Retinal pigment epithelial cell (primary cell): ENCODE data around the gene SLC35F3.

ENCODE experiments used
- DNase-seq: peaks from one replicate; pipeline ENCODE4 v3.0.0-alpha.2; 2010; ENCODE audit warnings: low read depth
- H3K4me3 ChIP-seq: 2 replicates; pipeline ENCODE4 v1.5.1; 2011; ENCODE audit warnings: mild to moderate bottlenecking, low read length, control low read depth, moderate library complexity
- TF ChIP-seq, protein P1 (sequence below): conservative IDR thresholded peaks from 2 replicates; pipeline ENCODE4 v1.5.1; 2011; ENCODE audit warnings: low read depth, low read length, control low read depth, inconsistent platforms

Gene SLC35F3

DNA sequence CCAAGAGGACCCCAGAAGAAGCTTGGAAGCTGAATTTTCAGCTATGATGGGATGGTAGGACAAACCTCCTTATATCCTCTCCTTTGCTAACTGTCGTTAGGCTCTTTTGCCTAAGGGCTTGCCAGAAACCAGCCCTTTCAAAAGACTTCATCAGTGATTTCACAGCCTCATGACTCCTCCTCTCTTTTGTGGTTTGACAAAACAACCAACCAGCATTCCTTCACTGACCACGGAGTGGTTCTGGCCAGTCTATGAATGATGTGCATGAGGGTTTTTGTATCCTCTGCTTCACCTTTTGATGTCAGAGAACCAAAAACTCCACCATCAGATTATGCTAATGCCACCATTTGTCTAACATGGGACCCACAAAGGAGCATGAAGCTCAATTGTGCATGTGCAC, 351.9 kb downstream of the SLC35F3 start:
- TF ChIP-seq, protein P1, sequence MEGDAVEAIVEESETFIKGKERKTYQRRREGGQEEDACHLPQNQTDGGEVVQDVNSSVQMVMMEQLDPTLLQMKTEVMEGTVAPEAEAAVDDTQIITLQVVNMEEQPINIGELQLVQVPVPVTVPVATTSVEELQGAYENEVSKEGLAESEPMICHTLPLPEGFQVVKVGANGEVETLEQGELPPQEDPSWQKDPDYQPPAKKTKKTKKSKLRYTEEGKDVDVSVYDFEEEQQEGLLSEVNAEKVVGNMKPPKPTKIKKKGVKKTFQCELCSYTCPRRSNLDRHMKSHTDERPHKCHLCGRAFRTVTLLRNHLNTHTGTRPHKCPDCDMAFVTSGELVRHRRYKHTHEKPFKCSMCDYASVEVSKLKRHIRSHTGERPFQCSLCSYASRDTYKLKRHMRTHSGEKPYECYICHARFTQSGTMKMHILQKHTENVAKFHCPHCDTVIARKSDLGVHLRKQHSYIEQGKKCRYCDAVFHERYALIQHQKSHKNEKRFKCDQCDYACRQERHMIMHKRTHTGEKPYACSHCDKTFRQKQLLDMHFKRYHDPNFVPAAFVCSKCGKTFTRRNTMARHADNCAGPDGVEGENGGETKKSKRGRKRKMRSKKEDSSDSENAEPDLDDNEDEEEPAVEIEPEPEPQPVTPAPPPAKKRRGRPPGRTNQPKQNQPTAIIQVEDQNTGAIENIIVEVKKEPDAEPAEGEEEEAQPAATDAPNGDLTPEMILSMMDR = no peak
- H3K4me3 ChIP-seq = no peak overlapping the region
- DNase-seq = no peak

DNA sequence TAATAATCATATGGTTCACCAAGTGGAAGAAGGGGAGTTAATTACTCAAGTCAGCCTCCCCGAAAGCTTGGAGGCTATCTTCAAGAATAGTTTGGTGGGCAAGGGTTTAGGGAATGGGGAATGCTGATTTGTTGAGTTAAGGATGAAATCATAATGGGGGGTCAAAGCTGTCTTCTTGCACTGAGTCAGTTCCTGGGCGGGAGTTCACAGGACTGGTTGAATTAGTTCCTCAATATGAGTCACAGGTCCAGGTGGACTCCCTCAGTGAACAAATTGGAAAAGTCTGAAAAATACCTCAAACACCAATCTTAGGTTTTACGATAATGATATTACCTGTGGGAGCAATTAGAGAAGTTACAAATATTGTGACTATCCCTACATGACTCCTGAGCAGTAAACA, 353.6 kb downstream of the SLC35F3 start:
- TF ChIP-seq, protein P1 = no peak
- no peak overlapping the region for H3K4me3 ChIP-seq
- no peak for DNase-seq

DNA sequence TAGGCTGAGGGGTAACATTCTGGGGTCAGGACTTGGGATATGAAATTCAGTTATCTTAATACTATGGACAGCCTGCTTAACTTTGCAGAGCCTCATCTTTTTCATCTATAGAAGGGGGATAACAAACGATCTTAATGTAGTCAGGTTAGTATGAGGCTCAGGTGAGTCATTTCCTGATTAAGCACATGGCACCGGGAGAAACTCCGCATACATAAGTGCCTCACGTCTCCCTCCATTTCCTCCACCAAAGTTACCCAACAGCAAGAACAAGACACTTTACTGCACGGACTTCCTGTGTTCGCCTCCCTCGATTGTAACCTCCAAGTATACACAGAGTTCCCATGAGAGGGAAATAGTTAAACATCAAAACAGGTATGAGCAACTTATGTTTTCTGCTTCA, 356.1 kb downstream of the SLC35F3 start:
- TF ChIP-seq, protein P1 = no peak
- H3K4me3 ChIP-seq = no peak overlapping the region
- DNase-seq = no peak

DNA sequence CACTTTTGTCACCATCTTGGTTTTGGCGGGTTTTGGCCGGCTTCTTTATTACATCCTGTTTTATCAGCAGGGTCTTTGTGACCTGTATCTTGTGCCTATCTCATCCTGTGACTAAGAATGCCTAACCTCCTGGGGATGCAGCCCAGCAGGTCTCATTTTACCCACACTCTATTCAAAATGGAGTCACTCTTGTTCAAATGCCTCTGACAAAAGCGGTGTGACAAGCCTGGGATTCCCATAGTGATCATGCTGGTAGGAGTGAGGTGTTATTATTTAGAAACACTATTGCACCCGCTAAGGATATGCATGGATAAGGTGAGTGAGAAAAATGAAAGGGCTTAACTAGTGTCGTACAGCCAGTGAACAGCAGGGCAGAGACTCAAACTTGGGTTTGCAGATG, 357.1 kb downstream of the SLC35F3 start:
- TF ChIP-seq, protein P1 = no peak

DNA sequence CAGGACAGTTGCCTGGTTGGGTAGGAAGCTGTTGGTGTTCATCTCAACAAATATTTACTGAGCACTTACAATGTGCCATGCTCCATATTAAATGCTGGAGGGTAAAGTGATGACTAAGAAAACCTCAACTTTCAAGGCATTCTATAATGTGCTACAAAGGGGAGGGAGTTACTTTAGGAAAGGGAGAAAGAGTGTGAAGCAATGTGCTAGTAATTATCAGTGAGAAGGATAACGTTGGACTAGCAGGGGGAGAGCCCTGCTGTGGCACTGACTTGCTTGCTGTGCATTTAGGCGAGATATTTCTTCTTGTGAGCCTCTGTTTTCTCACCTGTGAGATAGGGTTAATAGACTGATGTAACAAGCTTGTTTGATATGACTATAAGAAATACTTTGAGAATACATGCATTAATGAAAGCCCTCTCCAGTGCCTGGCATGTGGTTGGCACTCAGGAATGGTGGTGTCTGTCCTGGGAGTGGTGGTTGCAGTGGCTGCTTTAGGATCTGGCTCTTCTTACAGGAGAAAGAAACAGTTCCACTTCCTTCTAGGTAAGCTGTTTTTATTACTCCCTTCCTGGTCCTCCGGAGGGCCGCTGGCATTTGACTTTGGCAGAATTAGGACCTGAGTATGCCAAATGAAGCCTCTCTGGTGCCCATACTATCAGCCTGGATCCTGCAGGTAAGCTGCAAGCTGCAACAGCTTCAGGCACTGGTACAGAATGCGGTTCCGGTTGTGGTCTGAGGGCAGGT, 357.7 kb downstream of the SLC35F3 start:
- no peak for DNase-seq
- TF ChIP-seq, protein P1 = no peak
- no peak overlapping the region for H3K4me3 ChIP-seq

More for the DNA sequence above, 357.1 kb downstream of the SLC35F3 start:
- no peak for DNase-seq
- no peak overlapping the region for H3K4me3 ChIP-seq

DNA sequence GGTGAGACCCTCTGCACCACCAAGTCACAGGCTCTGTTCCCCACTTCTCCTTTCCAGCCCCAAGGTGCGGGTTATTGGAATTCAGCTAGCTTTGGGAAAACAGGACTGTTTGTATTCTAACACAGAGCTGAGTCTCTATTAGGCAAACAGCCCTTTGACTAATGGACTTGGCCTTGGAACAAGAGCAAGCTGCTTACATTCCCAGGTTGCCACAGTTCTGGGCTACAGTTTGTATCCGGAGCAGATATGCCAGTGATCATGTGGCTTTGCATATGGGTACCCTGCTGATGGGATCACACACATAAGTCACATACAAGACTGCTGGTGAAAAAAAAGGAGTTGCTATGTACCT, 358.3 kb downstream of the SLC35F3 start:
- no peak overlapping the region for H3K4me3 ChIP-seq
- TF ChIP-seq, protein P1 = no peak
- no peak for DNase-seq

DNA sequence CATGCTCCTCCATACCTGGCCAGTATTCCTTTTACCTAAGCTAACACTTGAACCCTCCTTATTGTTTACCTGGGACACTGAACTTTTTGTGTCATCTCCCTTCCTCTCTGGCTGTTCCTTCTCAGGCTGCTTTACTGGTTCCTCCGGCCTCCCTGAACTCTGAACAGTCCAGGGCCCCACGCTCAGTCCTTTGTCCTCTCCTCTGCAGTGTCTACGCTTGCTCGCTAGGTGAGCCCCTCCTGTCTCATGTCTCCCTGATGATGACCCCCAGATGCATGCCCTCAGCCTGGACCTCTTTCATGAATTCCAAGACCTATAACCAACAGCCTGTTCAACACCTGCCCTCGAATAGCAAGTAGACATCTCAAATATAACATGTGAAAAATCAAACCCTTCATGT, 360.4 kb downstream of the SLC35F3 start:
- DNase-seq = no peak
- no peak overlapping the region for H3K4me3 ChIP-seq
- TF ChIP-seq, protein P1 = no peak
